CD4-positive, alpha-beta T cell treated with Interleukin-15 for 4 hours (primary cell): ENCODE data around the gene SEC24D.
"Not testable (repeated sequence)": the region's sequence is repeated elsewhere in the genome, so short reads cannot be mapped to it uniquely, and the experiment has no call there.

Experiments
- DNase-seq: peaks from one replicate; pipeline ENCODE4 v3.0.0-alpha.2; 2020; ENCODE audit warnings: low spot score

Gene SEC24D, protein sequence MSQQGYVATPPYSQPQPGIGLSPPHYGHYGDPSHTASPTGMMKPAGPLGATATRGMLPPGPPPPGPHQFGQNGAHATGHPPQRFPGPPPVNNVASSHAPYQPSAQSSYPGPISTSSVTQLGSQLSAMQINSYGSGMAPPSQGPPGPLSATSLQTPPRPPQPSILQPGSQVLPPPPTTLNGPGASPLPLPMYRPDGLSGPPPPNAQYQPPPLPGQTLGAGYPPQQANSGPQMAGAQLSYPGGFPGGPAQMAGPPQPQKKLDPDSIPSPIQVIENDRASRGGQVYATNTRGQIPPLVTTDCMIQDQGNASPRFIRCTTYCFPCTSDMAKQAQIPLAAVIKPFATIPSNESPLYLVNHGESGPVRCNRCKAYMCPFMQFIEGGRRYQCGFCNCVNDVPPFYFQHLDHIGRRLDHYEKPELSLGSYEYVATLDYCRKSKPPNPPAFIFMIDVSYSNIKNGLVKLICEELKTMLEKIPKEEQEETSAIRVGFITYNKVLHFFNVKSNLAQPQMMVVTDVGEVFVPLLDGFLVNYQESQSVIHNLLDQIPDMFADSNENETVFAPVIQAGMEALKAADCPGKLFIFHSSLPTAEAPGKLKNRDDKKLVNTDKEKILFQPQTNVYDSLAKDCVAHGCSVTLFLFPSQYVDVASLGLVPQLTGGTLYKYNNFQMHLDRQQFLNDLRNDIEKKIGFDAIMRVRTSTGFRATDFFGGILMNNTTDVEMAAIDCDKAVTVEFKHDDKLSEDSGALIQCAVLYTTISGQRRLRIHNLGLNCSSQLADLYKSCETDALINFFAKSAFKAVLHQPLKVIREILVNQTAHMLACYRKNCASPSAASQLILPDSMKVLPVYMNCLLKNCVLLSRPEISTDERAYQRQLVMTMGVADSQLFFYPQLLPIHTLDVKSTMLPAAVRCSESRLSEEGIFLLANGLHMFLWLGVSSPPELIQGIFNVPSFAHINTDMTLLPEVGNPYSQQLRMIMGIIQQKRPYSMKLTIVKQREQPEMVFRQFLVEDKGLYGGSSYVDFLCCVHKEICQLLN

DNA sequence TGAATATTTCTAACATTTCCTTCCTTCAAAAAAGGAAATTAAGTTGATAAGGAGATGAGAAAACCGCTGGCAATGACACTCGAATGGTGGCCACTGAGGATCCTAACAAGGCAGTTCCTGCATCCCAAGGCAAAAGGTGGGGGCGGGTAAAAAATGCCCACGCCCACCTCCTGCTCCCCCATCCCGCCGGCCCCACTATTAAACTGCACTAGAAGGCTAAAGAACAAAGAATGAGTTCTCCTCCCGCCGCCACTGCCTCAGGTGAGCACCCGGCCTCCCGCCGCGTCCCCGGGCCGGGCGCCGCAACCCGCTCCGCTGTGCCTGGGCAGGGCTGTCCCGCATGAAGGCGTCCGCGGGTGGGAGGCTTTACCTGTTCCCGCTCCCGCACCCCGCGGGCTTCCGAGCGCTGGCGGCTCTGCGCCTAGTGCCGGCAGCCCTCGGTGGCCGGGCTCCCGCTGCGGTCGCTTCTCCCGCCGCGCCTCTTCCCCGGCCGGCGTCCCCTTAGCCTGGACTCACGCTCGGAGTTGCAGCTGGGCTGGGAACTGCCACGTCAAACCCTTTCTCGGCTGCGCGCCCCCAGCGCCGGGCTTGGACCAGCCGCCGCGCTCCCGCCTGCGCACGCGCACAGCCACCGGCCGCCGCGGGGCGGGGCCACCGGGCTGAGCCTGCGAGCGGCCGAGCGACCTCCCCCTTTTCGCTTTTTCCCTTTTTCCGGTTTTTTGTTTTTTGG is at the start of gene SEC24D:
Gene SEC24D, minus strand, starts transcription at position 556 of the 730 bp plus-strand sequence. CDS start 2,430 bp downstream, outside the sequence.
- DNase-seq: peak; percentile 83

- DNase-seq: no peak
Measured at GRCh38 chr4:118884716-118885115, 48.8 kb upstream of the SEC24D start.

DNA sequence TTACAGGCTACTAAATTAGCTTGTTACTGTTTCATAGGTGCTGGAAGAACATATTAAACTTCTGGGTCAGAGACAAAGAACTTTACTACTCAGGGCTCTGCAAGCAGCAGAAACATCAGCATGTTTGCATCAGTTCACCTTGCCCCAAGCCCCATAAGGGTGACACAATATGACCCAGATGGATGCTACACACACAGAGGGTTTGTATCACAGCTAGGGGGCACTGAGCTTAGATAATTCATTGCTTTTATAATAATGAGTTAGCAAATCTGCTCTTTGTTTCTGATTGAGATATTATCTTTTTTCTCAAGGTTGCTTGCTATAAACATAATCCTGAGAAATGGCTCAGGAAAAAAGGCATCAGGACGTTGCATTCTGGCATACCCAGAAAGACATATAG is 47.9 kb upstream of the SEC24D start:
- DNase-seq: no peak

- DNase-seq: no peak
Measured at GRCh38 chr4:118881512-118882146, 45.7 kb upstream of the SEC24D start.

DNA sequence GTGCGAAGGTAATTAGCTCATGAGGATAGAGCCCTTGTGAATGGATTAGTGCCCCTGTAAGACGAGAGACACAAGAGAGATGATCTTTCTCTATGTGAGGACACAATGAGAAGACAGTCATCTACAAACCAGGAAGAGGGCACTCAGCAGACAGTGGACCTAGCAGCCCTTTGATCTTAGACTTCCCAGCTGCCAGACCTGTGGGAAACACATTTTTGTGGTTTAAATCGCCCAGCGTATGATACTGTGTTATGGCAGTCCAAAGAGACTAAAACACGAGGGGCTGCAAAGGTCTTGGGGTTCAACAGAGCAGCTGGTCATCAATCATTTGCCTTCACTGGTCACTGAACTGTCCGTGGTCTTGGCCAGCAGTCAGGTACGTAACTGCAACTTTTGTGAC is 43.5 kb upstream of the SEC24D start:
- DNase-seq: no peak

DNA sequence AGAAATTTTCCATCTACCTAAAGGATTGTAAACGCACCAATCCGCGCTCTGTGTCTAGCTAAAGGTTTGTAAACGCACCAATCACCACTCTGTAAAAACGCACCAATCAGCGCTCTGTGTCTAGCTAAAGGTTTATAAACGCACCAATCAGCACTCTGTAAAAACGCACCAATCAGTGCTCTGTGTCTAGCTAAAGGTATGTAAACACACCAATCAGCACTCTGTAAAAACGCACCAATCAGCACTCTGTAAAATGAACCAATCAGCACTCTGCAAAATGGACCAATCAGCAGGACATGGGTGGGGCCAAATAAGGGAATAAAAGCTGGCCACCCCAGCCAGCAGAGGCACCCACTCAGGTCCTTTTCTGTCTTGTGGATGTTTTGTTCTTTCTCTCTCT is 42.6 kb upstream of the SEC24D start:
- DNase-seq: not testable (repeated sequence)

- no peak for DNase-seq
Measured at GRCh38 chr4:118877797-118878196, 41.9 kb upstream of the SEC24D start.

DNA sequence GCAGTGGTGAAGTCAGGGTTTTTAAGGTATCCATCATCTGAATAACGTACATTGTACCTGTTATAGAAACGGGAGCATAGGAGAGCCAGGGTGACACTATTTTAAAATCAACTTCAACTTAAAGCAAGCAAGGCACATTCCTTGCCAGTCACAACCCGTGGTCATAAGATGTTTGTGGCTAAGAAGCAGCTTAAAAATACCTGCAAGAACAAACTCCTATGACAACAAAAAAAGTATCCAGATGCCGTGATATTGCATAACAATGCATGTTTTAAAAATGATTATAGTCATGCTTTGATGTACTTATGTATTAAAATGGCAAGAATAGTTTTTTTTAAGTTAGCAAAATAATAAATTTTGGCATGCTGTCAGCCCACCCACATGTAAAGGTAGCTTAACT is 36.3 kb upstream of the SEC24D start:
- DNase-seq: no peak

GRCh38 chr4:118869808-118870342 is 33.9 kb upstream of the SEC24D start:
- DNase-seq: no peak

GRCh38 chr4:118867311-118868067 is 31.6 kb upstream of the SEC24D start:
- DNase-seq: no peak

DNA sequence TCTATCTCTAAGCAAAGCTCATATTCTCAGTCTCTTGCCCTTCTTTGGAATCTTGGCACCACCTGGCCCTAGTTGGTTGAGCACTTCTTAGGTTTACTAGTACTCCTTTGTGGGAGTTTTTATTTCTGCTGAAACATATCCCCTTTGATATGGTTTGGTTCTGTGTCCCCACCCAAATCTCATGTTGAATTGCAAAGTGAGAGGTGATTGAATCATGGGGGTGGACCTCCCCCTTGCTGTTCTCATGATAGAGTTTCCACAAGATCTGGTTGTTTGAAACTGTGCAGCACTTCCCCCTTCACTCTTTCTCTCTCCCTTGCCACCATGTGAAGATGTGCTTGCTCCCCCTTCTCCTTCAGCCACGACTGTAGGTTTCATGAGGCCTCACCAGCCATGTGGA is 30.5 kb upstream of the SEC24D start:
- no peak for DNase-seq

- peak; percentile 28 for DNase-seq
Measured at GRCh38 chr4:118865091-118865708, 29.3 kb upstream of the SEC24D start.

DNA sequence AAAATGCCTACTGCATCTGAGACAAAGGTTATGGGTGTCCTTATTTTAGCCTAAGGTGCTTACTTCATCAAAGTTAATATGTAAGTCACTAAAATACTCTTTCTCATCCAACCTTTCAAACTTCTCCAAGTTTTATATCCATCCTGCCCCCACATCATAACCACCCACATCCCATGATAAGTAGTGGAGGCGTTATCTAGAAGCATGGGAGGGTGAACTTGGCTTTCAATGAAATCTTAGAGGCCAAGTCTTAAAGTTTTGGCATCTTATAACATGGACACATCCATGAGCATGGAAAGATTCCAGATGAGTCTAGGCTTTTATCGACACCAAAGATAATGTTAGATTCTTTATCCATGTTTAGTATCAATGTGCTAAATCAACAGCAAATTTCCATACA is 22.9 kb upstream of the SEC24D start:
- no peak for DNase-seq

GRCh38 chr4:118857760-118858159 is 21.8 kb upstream of the SEC24D start:
- no peak for DNase-seq

GRCh38 chr4:118850488-118851173 is 14.7 kb upstream of the SEC24D start:
- peak; percentile 49 for DNase-seq

DNA sequence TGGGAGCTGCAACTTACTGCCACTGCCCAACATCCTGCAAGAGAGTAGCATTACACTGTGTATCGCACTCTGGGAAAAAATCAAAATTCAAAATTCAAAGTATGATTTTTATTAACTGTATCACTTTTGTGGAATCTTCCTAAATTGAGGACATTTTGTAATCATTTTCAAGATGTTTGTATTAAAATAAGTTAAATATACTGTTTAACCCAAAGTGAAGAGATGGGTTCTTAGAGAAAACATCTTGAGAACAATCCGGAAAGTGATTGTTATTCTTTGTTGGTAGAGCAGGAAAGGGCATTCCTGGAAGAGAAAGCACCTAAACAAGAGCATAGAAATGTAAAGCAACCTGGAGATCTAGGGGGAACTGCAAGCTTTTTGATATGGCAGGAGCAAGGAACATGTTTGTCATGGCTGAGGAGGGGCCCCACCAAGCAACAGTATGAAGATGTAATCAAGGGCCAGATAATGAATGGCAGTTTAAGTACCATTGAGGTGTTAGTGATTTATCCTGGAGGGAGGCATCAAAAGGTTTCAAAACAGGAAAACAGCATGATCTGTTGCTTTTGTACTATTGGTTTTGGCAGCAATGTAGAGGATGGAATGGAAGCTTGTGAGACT is 14.1 kb upstream of the SEC24D start:
- no peak for DNase-seq

- DNase-seq: no peak
Measured at GRCh38 chr4:118848901-118849300, 13.0 kb upstream of the SEC24D start.

GRCh38 chr4:118848242-118848641 is 12.3 kb upstream of the SEC24D start:
- DNase-seq: no peak

DNA sequence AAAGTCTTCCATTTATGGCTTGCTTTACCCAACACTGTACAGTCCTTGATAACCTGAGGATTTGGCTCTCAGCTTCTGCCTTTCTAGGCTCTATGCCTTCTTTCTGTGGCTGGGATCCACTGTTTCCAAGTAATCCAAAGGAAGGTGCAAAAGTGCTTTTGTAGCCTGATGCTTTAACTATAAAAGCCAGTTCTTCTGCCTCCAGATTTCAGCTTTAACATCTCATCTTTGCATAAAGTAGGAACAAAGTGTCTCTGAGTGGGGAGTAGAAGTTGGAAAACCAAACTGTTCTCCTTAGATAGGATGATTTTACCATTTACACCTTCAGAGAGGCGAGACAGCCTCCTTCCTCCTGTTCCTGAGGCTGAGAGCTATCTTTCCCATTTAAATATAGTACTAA is 11.1 kb upstream of the SEC24D start:
- no peak for DNase-seq
